Sigmoid colon (tissue), 7 donors: Measurements from ENCODE around the gene FNDC4. TPM values are rescaled to one million over a fixed set of nuclear protein-coding genes. Genes with fewer than 3 reads are reported as not detected.

Experiments used
- DNase-seq: peaks from one replicate; pipeline ENCODE4 v3.0.0-alpha.2; 2019
- H3K27ac ChIP-seq, 4 donors: fragments of 200-600 bp; sonication (generic); one replicate each; pipeline ENCODE4 v1.5.1; 2016 to 2019; ENCODE audit warnings: mild to moderate bottlenecking in 1 of 4
- H3K27me3 ChIP-seq, 3 donors: fragments of 200-600 bp; sonication (generic); one replicate each; pipeline ENCODE4 v1.5.1; 2019; ENCODE audit warnings: mild to moderate bottlenecking in 1 of 3
- H3K36me3 ChIP-seq, 4 donors: fragments of 200-600 bp; sonication (generic); one replicate each; pipeline ENCODE4 v1.5.1; 2016 to 2019
- H3K4me1 ChIP-seq, 4 donors: fragments of 200-600 bp; sonication (generic); one replicate each; pipeline ENCODE4 v1.5.1; 2017 to 2019
- H3K4me3 ChIP-seq, 4 donors: fragments of 200-600 bp; sonication (generic); one replicate each; pipeline ENCODE4 v1.5.1; 2017 to 2019; ENCODE audit warnings: mild to moderate bottlenecking in 2 of 4, moderate library complexity in 1 of 4
- H3K9me3 ChIP-seq, 4 donors: fragments of 200-600 bp in 3 of 4; sonication (generic) in 3 of 4; one replicate each; pipeline versions ENCODE4 v1.5.1 to v1.6.1; 2013 to 2019
- CTCF ChIP-seq, 4 experiments: fragments of 450-650 bp in 3 of 4; fragments of 200-600 bp in 1 of 4; IDR thresholded peaks; one replicate each; pipeline ENCODE4 v1.5.1; 2016 to 2019; ENCODE audit warnings: antibody characterized with exemption in 4 of 4, mild to moderate bottlenecking in 3 of 4, moderate library complexity in 2 of 4
- EP300 ChIP-seq, 4 donors: sonication (generic); formaldehyde crosslinking; IDR thresholded peaks; one replicate each; pipeline ENCODE4 v1.6.1; 2017; ENCODE audit warnings: antibody characterized with exemption in 4 of 4
- POLR2A ChIP-seq, 2 donors: fragments of 450-650 bp; IDR thresholded peaks; one replicate each; pipeline ENCODE4 v1.6.1; 2016; ENCODE audit warnings: antibody characterized with exemption in 2 of 2, mild to moderate bottlenecking in 2 of 2, moderate library complexity in 2 of 2
- POLR2AphosphoS5 ChIP-seq, 4 donors: sonication (generic); formaldehyde crosslinking; IDR thresholded peaks; one replicate each; pipeline ENCODE4 v1.6.1; 2017; ENCODE audit warnings: antibody characterized with exemption in 4 of 4
- WGBS, 2 donors: extraction: QIAGEN DNeasy Blood & Tissue Kit; methylation state at CpG; one replicate each; pipeline ENCODE4 v1.1.7; 2013; 5-methylcytosine and 5-hydroxymethylcytosine counted together
- intact Hi-C: fragments of 100-400 bp; cut with DNase I; formaldehyde crosslinking; loops from one replicate; pipeline ENCODE4 v1.15.1; 2023
- polyA plus RNA-seq, 3 donors: library from polyadenylated mRNA; stranded (reverse); fragments of 200-250 nt; gene quantifications; one replicate each; pipeline ENCODE4 v1.2.3, GENCODE V29; 2013
- total RNA-seq, 4 donors: library from RNA; depleted of rRNA; stranded (reverse); fragments of >200 nt; gene quantifications; one replicate each; pipeline ENCODE4 v1.1.0, GENCODE V29; 2016
- donor health status: healthy with polysubstance abuse.
- donor health status: Bipolar disorder and iron deficiency.
- donor health status: healthy.

The FNDC4 gene
- total and polyA plus RNA-seq, 7 donors, result 0.69 to 6.8 (median 6.1) TPM

GRCh38 chr2:27495840-27496356, 898 bp upstream of the FNDC4 start:
- TF ChIP-seq CTCF (IDR thresholded peaks at IDR 0.05) (no peak), POLR2A (IDR thresholded peaks at IDR 0.05) (no peak), POLR2AphosphoS5 (IDR thresholded peaks at IDR 0.05) (no peak), EP300 (IDR thresholded peaks at IDR 0.05) (no peak)
- intact Hi-C loops, result loop anchor here (10.0 kb wide), 1 partner anchor 281 kb away; the partner anchor contains the start of genes ATRAID, CAD and SLC5A6
- 57 to 75% methylated on average over 4 of the region's 4 CpGs for WGBS, 2 donors
- DNase-seq, result no peak
- H3K9me3 ChIP-seq, result no peaks in the 10 kb centered on the region
- H3K4me1 ChIP-seq, result peaks cover 0 to 16% (median 11%) of the 10 kb centered on the region in 4 donors
- no peak overlapping the region for H3K4me3 ChIP-seq
- H3K27ac ChIP-seq, result no peak overlapping the region
- no peaks in the 10 kb centered on the region for H3K27me3 ChIP-seq
- H3K36me3 ChIP-seq, result no peaks in the 10 kb centered on the region

- Histone ChIP-seq H3K9me3 (no peaks in the 10 kb centered on the region), H3K36me3 (no peaks in the 10 kb centered on the region), H3K27me3 (no peaks in the 10 kb centered on the region), H3K4me1 (peaks cover 0 to 20% (median 11%) of the 10 kb centered on the region in 4 donors), H3K4me3 (peak overlapping the region; percentile 43 to 76 (median 61)), H3K27ac (peak overlapping the region; percentile 50 to 62 (median 59))
- TF ChIP-seq CTCF (IDR thresholded peaks at IDR 0.05) (no peak), POLR2AphosphoS5 (IDR thresholded peaks at IDR 0.05) (peak; percentile 15 to 67 (median 52))
- WGBS, 2 donors, result 26 to 27% methylated on average over 35 of the region's 35 CpGs
- intact Hi-C loops, result loop anchor here (5.0 to 10.0 kb wide), 2 partner anchors 133 to 280 kb away; partner anchors contain the start of genes ATRAID, CAD, CCDC121 and GPN1
- peak; percentile 83 for DNase-seq
These were observed 586 bp downstream of the FNDC4 start for GRCh38 chr2:27494284-27494943.

- no peaks in the 10 kb centered on the region for H3K36me3 ChIP-seq
- H3K27me3 ChIP-seq, result no peaks in the 10 kb centered on the region
- H3K4me1 ChIP-seq, result peaks cover 0 to 22% (median 14%) of the 10 kb centered on the region in 4 donors
- H3K9me3 ChIP-seq, result no peaks in the 10 kb centered on the region
- intact Hi-C loops, result loop anchor here (5.0 to 10.0 kb wide), 2 partner anchors 133 to 279 kb away; partner anchors contain the start of genes ATRAID, CAD, CCDC121 and GPN1
- H3K27ac ChIP-seq, result peak overlapping the region in 3 of 4 donors; percentile 2 to 62 (median 62)
- WGBS, 2 donors, result 91 to 93% methylated on average over 13 of the region's 13 CpGs
- TF ChIP-seq EP300 (IDR thresholded peaks at IDR 0.05), result no peak
- TF ChIP-seq CTCF (IDR thresholded peaks at IDR 0.05), result no peak
- no peak for TF ChIP-seq POLR2AphosphoS5 (IDR thresholded peaks at IDR 0.05)
- TF ChIP-seq POLR2A (IDR thresholded peaks at IDR 0.05), result no peak
- H3K4me3 ChIP-seq, result no peak overlapping the region
- no peak for DNase-seq
These were observed 1.1 kb downstream of the FNDC4 start for GRCh38 chr2:27493948-27494283.

GRCh38 chr2:27492557-27492956, 2.4 kb downstream of the FNDC4 start:
- H3K27me3 ChIP-seq, result no peaks in the 10 kb centered on the region
- intact Hi-C loops, result loop anchor here (5.0 to 10.0 kb wide), 2 partner anchors 135 to 278 kb away; partner anchors contain the start of genes ATRAID, CAD, CCDC121 and GPN1
- no peak overlapping the region for H3K4me3 ChIP-seq
- H3K4me1 ChIP-seq, result peaks cover 0 to 27% (median 21%) of the 10 kb centered on the region in 4 donors
- 87 to 90% methylated on average over 4 of the region's 4 CpGs for WGBS, 2 donors
- TF ChIP-seq CTCF (IDR thresholded peaks at IDR 0.05), result no peak
- TF ChIP-seq EP300 (IDR thresholded peaks at IDR 0.05), result no peak
- no peak for TF ChIP-seq POLR2AphosphoS5 (IDR thresholded peaks at IDR 0.05)
- TF ChIP-seq POLR2A (IDR thresholded peaks at IDR 0.05), result no peak
- no peaks in the 10 kb centered on the region for H3K36me3 ChIP-seq
- H3K27ac ChIP-seq, result no peak overlapping the region
- no peak for DNase-seq
- no peaks in the 10 kb centered on the region for H3K9me3 ChIP-seq
